ENCODE measurements around the gene CREB3L2. TPM values are rescaled to one million over a fixed set of nuclear protein-coding genes. Genes with fewer than 3 reads are reported as not detected.

Gene CREB3L2
- total and polyA plus RNA-seq, 2 of the 4 experiments (the other 2 are of a cell fraction), result 42.3 to 57.9 TPM

GRCh38 chr7:138024765-138025164, 22.9 kb upstream of the CREB3L2 start:
- Histone ChIP-seq H3K4me2 (ENCODE audit: low read depth, low read length) (no peak overlapping the region), H3K4me1 (ENCODE audit: control insufficient read depth, insufficient read depth, low read length) (no peaks in the 10 kb centered on the region), H4K91ac (ENCODE audit: insufficient read depth, low read depth, low read length) (no peak overlapping the region), H3K4me3 (ENCODE audit: insufficient read depth, low read depth, low read length) (no peak overlapping the region), H3K27ac (ENCODE audit: insufficient read depth, low read length) (no peak overlapping the region), H3K14ac (replicated peaks; ENCODE audit: low read depth, low read length) (no peak overlapping the region), H3K18ac (ENCODE audit: low read depth, low read length) (no peak overlapping the region), H2BK120ac (ENCODE audit: low read depth, low read length) (no peak overlapping the region), H2AK5ac (ENCODE audit: low read depth, low read length) (no peak overlapping the region), H2AFZ (replicated peaks; ENCODE audit: low read length, poor library complexity) (no peak overlapping the region), H3K79me1 (ENCODE audit: low read depth in 1 of 2, low read length in 2 of 2) (no peaks in the 10 kb centered on the region), H3K9ac (ENCODE audit: low read depth, low read length) (no peak overlapping the region), H4K5ac (ENCODE audit: low read depth, low read length) (no peak overlapping the region), H3K4ac (ENCODE audit: low read depth, low read length) (no peak overlapping the region), H3K23ac (ENCODE audit: low read depth, low read length) (no peak overlapping the region), H4K20me1 (ENCODE audit: insufficient read depth, low read length) (no peaks in the 10 kb centered on the region), H2BK5ac (ENCODE audit: low read depth, low read length, poor library complexity, severe bottlenecking) (no peak overlapping the region), H2AK9ac (replicated peaks; ENCODE audit: low read depth, low read length, poor library complexity) (no peak overlapping the region), H4K8ac (ENCODE audit: low read depth in 2 of 2, low read length in 2 of 2) (no peak overlapping the region), H2BK15ac (ENCODE audit: low read depth, low read length) (no peak overlapping the region), H2BK20ac (ENCODE audit: low read depth, low read length) (no peak overlapping the region), H3K27me3 (ENCODE audit: control insufficient read depth, insufficient read depth, low read length) (peaks cover 8% of the 10 kb centered on the region), H3K56ac (ENCODE audit: extremely low read depth, insufficient read depth, low read length) (no peak overlapping the region), H3K9me3 (ENCODE audit: control insufficient read depth, insufficient read depth, low read length) (no peaks in the 10 kb centered on the region), H3K36me3 (ENCODE audit: control insufficient read depth, insufficient read depth, low read length) (no peaks in the 10 kb centered on the region), H3K9me1 (ENCODE audit: insufficient read depth, low read length) (no peaks in the 10 kb centered on the region)
- WGBS, 2 experiments (ENCODE audit: extremely low coverage in 2 of 2, insufficient read length in 1 of 2), result 60% methylated on average over 1 of the region's 4 CpGs; no CpG with 5 or more reads in 1 of the 2 experiments
- CTCF ChIA-PET, result no interaction called here
- intact Hi-C loops (cut with micrococcal nuclease), result no loop called here
- POLR2A ChIA-PET (ENCODE audit: unreplicated experiment), result no interaction called here
- in situ Hi-C loops (cut with MboI; ENCODE audit: low sequenced_read_pairs), result loop anchor here (10.0 kb wide), 1 partner anchor 710 kb away; no protein-coding TSS in a partner anchor
- no peak for ATAC-seq (ENCODE audit: low read depth)
- TF ChIP-seq FOS (IDR thresholded peaks at IDR 0.05; ENCODE audit: low read depth, low read length) (no peak), MAZ (IDR thresholded peaks at IDR 0.05; ENCODE audit: borderline replicate concordance, low read depth, low read length) (no peak), CHD1 (IDR thresholded peaks at IDR 0.05; ENCODE audit: low read depth, low read length) (no peak), MAFK (IDR thresholded peaks at IDR 0.05; ENCODE audit: low read depth, low read length) (no peak), MXI1 (IDR thresholded peaks at IDR 0.05; ENCODE audit: borderline replicate concordance, low read depth, low read length) (no peak), BHLHE40 (IDR thresholded peaks at IDR 0.05; ENCODE audit: low read depth, low read length) (no peak), SMC3 (IDR thresholded peaks at IDR 0.05; ENCODE audit: low read depth, low read length) (no peak), CEBPB (IDR thresholded peaks at IDR 0.05; ENCODE audit: low read depth, low read length) (no peak), ELK1 (IDR thresholded peaks at IDR 0.05; ENCODE audit: borderline replicate concordance, low read depth, low read length) (no peak), RCOR1 (IDR thresholded peaks at IDR 0.05; ENCODE audit: insufficient replicate concordance, low read length) (no peak), RAD21 (IDR thresholded peaks at IDR 0.05; ENCODE audit: low read length) (no peak), USF2 (IDR thresholded peaks at IDR 0.05; ENCODE audit: low read depth, low read length) (no peak), RFX5 (IDR thresholded peaks at IDR 0.05; ENCODE audit: low read depth, low read length) (no peak), NFE2L2 (IDR thresholded peaks at IDR 0.05; ENCODE audit: low read depth, low read length) (no peak), POLR2A (IDR thresholded peaks at IDR 0.05; ENCODE audit: low read depth, low read length) (no peak)
- no peak for DNase-seq
- BruUV-seq (replicated peaks), result no TSS peak
- dilution Hi-C loops (cut with HindIII; ENCODE audit: low sequenced_read_pairs, unreplicated experiment), result loop anchor here (25.0 kb wide), 1 partner anchor 412 kb away; no protein-coding TSS in a partner anchor
